ENCODE measurements around the gene ANXA1. TPM values are rescaled to one million over a fixed set of nuclear protein-coding genes. Genes with fewer than 3 reads are reported as not detected.

ANXA1 gene
- total and polyA plus RNA-seq, 5 experiments from 2014 or later, result 33.9 to 239 (median 89.4) TPM

GRCh38 chr9:73157811-73158210 lies 6.1 kb downstream of the ANXA1 start:
- ATAC-seq, result no peak
- peak overlapping the region in 7 of 10 donors; percentile 13 to 61 (median 36) for H3K4me3 Mint-ChIP-seq
- H3K9me3 Mint-ChIP-seq, result no peaks in the 10 kb centered on the region
- H3K36me3 Mint-ChIP-seq, result peaks cover 0 to 42% (median 27%) of the 10 kb centered on the region in 3 donors
- POLR2A ChIA-PET, result no interaction called here
- peaks cover 23 to 65% (median 55%) of the 10 kb centered on the region in 4 donors for H3K4me1 Mint-ChIP-seq
- peak overlapping the region in 7 of 10 donors; percentile 5 to 68 (median 40) for H3K27ac Mint-ChIP-seq
- no peaks in the 10 kb centered on the region for H3K27me3 Mint-ChIP-seq
- no peak for DNase-seq

- Mint-ChIP-seq H3K9me3 (no peaks in the 10 kb centered on the region), H3K4me1 (peaks cover 29 to 64% (median 55%) of the 10 kb centered on the region in 4 donors), H3K27me3 (no peaks in the 10 kb centered on the region), H3K27ac (peak overlapping the region in 4 of 10 donors; percentile 26 to 54 (median 54)), H3K4me3 (peak overlapping the region in 1 of 10 donors; percentile 22), H3K36me3 (peaks cover 0 to 51% (median 34%) of the 10 kb centered on the region in 3 donors)
- no peak for ATAC-seq
- DNase-seq, result no peak
- POLR2A ChIA-PET, result no interaction called here
These were observed 7.1 kb downstream of the ANXA1 start for GRCh38 chr9:73158723-73159122.

GRCh38 chr9:73160868-73161267 lies 9.2 kb downstream of the ANXA1 start:
- POLR2A ChIA-PET, result no interaction called here

GRCh38 chr9:73162987-73163768 lies 11.5 kb downstream of the ANXA1 start:
- Mint-ChIP-seq H3K27me3 (no peaks in the 10 kb centered on the region), H3K4me3 (peak overlapping the region in 1 of 10 donors; percentile 41), H3K36me3 (peaks cover 0 to 88% (median 62%) of the 10 kb centered on the region in 3 donors), H3K9me3 (no peaks in the 10 kb centered on the region), H3K27ac (peak overlapping the region in 7 of 10 donors; percentile 20 to 71 (median 68)), H3K4me1 (peaks cover 18 to 48% (median 36%) of the 10 kb centered on the region in 4 donors)
- peak; percentile 49 to 77 for ATAC-seq
- POLR2A ChIA-PET, result no interaction called here
- DNase-seq, result no peak

More at GRCh38 chr9:73160868-73161267, 9.2 kb downstream of the ANXA1 start:
- no peaks in the 10 kb centered on the region for H3K9me3 Mint-ChIP-seq
- H3K4me3 Mint-ChIP-seq, result no peak overlapping the region
- peak overlapping the region in 1 of 10 donors; percentile 40 for H3K27ac Mint-ChIP-seq
- peaks cover 0 to 72% (median 46%) of the 10 kb centered on the region in 3 donors for H3K36me3 Mint-ChIP-seq
- H3K27me3 Mint-ChIP-seq, result no peaks in the 10 kb centered on the region
- ATAC-seq (no peak), DNase-seq (no peak)
- H3K4me1 Mint-ChIP-seq, result peaks cover 20 to 46% (median 37%) of the 10 kb centered on the region in 4 donors

- DNase-seq (no peak), ATAC-seq (peak in 1 of 2 donors; percentile 2)
- H3K4me3 Mint-ChIP-seq, result no peak overlapping the region
- POLR2A ChIA-PET, result no interaction called here
- peaks cover 18 to 39% (median 28%) of the 10 kb centered on the region in 4 donors for H3K4me1 Mint-ChIP-seq
- peaks cover 0 to 74% (median 46%) of the 10 kb centered on the region in 3 donors for H3K36me3 Mint-ChIP-seq
- peak overlapping the region in 6 of 10 donors; percentile 14 to 71 (median 22) for H3K27ac Mint-ChIP-seq
- no peaks in the 10 kb centered on the region for H3K9me3 Mint-ChIP-seq
- no peaks in the 10 kb centered on the region for H3K27me3 Mint-ChIP-seq
These were observed 14.2 kb downstream of the ANXA1 start for GRCh38 chr9:73165911-73166310.

GRCh38 chr9:73166468-73166867 lies 14.8 kb downstream of the ANXA1 start:
- DNase-seq (no peak), ATAC-seq (peak in 1 of 2 donors; percentile 5)
- H3K27ac Mint-ChIP-seq, result peak overlapping the region in 5 of 10 donors; percentile 15 to 85 (median 36)
- H3K36me3 Mint-ChIP-seq, result peaks cover 0 to 74% (median 44%) of the 10 kb centered on the region in 3 donors
- no peaks in the 10 kb centered on the region for H3K9me3 Mint-ChIP-seq
- H3K4me3 Mint-ChIP-seq, result no peak overlapping the region
- POLR2A ChIA-PET, result no interaction called here
- H3K4me1 Mint-ChIP-seq, result peaks cover 18 to 39% (median 28%) of the 10 kb centered on the region in 4 donors
- H3K27me3 Mint-ChIP-seq, result no peaks in the 10 kb centered on the region

GRCh38 chr9:73167614-73168013 lies 15.9 kb downstream of the ANXA1 start:
- POLR2A ChIA-PET, result no interaction called here
- no peaks in the 10 kb centered on the region for H3K27me3 Mint-ChIP-seq
- H3K4me1 Mint-ChIP-seq, result peaks cover 18 to 33% (median 27%) of the 10 kb centered on the region in 4 donors
- DNase-seq, result no peak
- ATAC-seq, result peak in 1 of 2 donors; percentile 25
- peak overlapping the region in 6 of 10 donors; percentile 1 to 44 (median 38) for H3K4me3 Mint-ChIP-seq
- peak overlapping the region in 9 of 10 donors; percentile 23 to 86 (median 72) for H3K27ac Mint-ChIP-seq
- no peaks in the 10 kb centered on the region for H3K9me3 Mint-ChIP-seq
- peaks cover 0 to 66% (median 41%) of the 10 kb centered on the region in 3 donors for H3K36me3 Mint-ChIP-seq

GRCh38 chr9:73168298-73168934 lies 16.8 kb downstream of the ANXA1 start:
- Mint-ChIP-seq H3K27ac (peak overlapping the region in 8 of 10 donors; percentile 2 to 85 (median 20)), H3K9me3 (no peaks in the 10 kb centered on the region), H3K36me3 (peaks cover 0 to 59% (median 35%) of the 10 kb centered on the region in 3 donors), H3K4me3 (no peak overlapping the region), H3K27me3 (no peaks in the 10 kb centered on the region), H3K4me1 (peaks cover 13 to 26% (median 21%) of the 10 kb centered on the region in 4 donors)
- POLR2A ChIA-PET, result no interaction called here
- ATAC-seq, result no peak
- no peak for DNase-seq

GRCh38 chr9:73170185-73170957 lies 18.7 kb downstream of the ANXA1 start:
- Mint-ChIP-seq H3K4me3 (no peak overlapping the region), H3K9me3 (no peaks in the 10 kb centered on the region), H3K27me3 (no peaks in the 10 kb centered on the region), H3K27ac (no peak overlapping the region), H3K4me1 (peaks cover 11 to 22% (median 17%) of the 10 kb centered on the region in 4 donors), H3K36me3 (peaks cover 0 to 41% (median 25%) of the 10 kb centered on the region in 3 donors)
- POLR2A ChIA-PET, result no interaction called here
- DNase-seq (no peak), ATAC-seq (no peak)

GRCh38 chr9:73172901-73173215 lies 21.2 kb downstream of the ANXA1 start:
- H3K27me3 Mint-ChIP-seq, result no peaks in the 10 kb centered on the region
- H3K4me1 Mint-ChIP-seq, result peaks cover 4 to 8% (median 6%) of the 10 kb centered on the region in 4 donors
- H3K27ac Mint-ChIP-seq, result peak overlapping the region in 4 of 10 donors; percentile 42 to 71 (median 50)
- no peak overlapping the region for H3K4me3 Mint-ChIP-seq
- no peaks in the 10 kb centered on the region for H3K9me3 Mint-ChIP-seq
- peaks cover 0 to 19% (median 4%) of the 10 kb centered on the region in 3 donors for H3K36me3 Mint-ChIP-seq
- DNase-seq (no peak), ATAC-seq (no peak)
- POLR2A ChIA-PET, result no interaction called here

GRCh38 chr9:73173557-73174329 lies 22.1 kb downstream of the ANXA1 start:
- DNase-seq (no peak), ATAC-seq (peak in 1 of 2 donors; percentile 14)
- Mint-ChIP-seq H3K27me3 (no peaks in the 10 kb centered on the region), H3K36me3 (peaks cover 0 to 10% (median 4%) of the 10 kb centered on the region in 3 donors), H3K27ac (peak overlapping the region in 2 of 10 donors; percentile 10 to 60), H3K4me1 (peaks cover 0 to 1% (median 0%) of the 10 kb centered on the region in 4 donors), H3K4me3 (no peak overlapping the region), H3K9me3 (no peaks in the 10 kb centered on the region)
- POLR2A ChIA-PET, result interaction anchor here (0.7 kb wide), 1 partner anchor 41 kb away, joined by 3 read pairs; no protein-coding TSS in a partner anchor
